Neural crest cell (in vitro differentiated cells): ENCODE data around the gene PXMP4. TPM values are rescaled to one million over a fixed set of nuclear protein-coding genes. Genes with fewer than 3 reads are reported as not detected.

ENCODE experiments used
- DNase-seq: peaks from one replicate; pipeline ENCODE4 v3.0.0; 2021; ENCODE audit warnings: low read depth, mixed read lengths, low spot score
- H3K27ac Mint-ChIP-seq: one replicate; pipeline ENCODE4 v1.8.0; 2021; ENCODE audit warnings: mild to moderate bottlenecking, mixed read lengths; ENCODE audit not compliant: unreplicated experiment
- H3K27me3 Mint-ChIP-seq: 2 replicates; pipeline ENCODE4 v1.8.0; 2021; ENCODE audit warnings: low read depth, mild to moderate bottlenecking, mixed read lengths
- H3K36me3 Mint-ChIP-seq: 2 replicates; pipeline ENCODE4 v1.8.0; 2021; ENCODE audit warnings: low read depth, mild to moderate bottlenecking, mixed read lengths
- H3K4me1 Mint-ChIP-seq: 2 replicates; pipeline ENCODE4 v1.8.0; 2021; ENCODE audit warnings: mixed read lengths
- H3K4me3 Mint-ChIP-seq: one replicate; pipeline ENCODE4 v1.8.0; 2021; ENCODE audit warnings: mild to moderate bottlenecking, mixed read lengths
- H3K9me3 Mint-ChIP-seq: 2 replicates; pipeline ENCODE4 v1.8.0; 2021; ENCODE audit warnings: mixed read lengths
- total RNA-seq: library from RNA; stranded (reverse); gene quantifications from 2 replicates; pipeline ENCODE4 v1.2.1, GENCODE V29; 2021
- TF ChIP-seq, protein P1 (sequence below): fragments of 200-600 bp; sonication (generic); conservative IDR thresholded peaks from 2 replicates; pipeline ENCODE4 v1.5.0; 2021; ENCODE audit warnings: antibody characterized with exemption, mild to moderate bottlenecking

Gene PXMP4
- total RNA-seq, 1 donor from 2014 or later = 5.2 TPM

DNA sequence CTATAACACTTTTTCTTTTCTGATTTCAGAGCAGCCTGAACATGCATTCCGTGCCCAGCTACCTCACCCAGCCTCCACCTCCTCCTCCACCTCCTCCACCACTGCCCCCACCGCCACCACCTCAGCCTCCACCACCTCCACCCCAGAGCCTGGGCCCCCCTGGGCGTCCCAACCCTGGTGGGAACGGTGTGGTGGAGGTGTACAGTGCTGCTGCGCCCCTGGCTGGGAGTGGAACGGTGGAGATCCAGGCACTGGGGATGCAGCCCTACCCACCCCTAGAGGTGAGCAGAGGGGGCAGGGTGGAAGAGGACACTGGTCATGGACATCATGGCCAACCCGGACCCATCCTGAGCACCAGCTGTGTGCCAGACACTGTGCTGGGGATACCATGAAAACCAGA lies 33.0 kb upstream of the PXMP4 start:
- H3K4me1 Mint-ChIP-seq = peaks cover 7% of the 10 kb centered on the region
- peaks cover 12% of the 10 kb centered on the region for H3K36me3 Mint-ChIP-seq
- no peaks in the 10 kb centered on the region for H3K27me3 Mint-ChIP-seq
- no peak overlapping the region for H3K4me3 Mint-ChIP-seq
- H3K27ac Mint-ChIP-seq = no peak overlapping the region
- no peak for DNase-seq
- H3K9me3 Mint-ChIP-seq = peaks cover 4% of the 10 kb centered on the region
- TF ChIP-seq, protein P1, sequence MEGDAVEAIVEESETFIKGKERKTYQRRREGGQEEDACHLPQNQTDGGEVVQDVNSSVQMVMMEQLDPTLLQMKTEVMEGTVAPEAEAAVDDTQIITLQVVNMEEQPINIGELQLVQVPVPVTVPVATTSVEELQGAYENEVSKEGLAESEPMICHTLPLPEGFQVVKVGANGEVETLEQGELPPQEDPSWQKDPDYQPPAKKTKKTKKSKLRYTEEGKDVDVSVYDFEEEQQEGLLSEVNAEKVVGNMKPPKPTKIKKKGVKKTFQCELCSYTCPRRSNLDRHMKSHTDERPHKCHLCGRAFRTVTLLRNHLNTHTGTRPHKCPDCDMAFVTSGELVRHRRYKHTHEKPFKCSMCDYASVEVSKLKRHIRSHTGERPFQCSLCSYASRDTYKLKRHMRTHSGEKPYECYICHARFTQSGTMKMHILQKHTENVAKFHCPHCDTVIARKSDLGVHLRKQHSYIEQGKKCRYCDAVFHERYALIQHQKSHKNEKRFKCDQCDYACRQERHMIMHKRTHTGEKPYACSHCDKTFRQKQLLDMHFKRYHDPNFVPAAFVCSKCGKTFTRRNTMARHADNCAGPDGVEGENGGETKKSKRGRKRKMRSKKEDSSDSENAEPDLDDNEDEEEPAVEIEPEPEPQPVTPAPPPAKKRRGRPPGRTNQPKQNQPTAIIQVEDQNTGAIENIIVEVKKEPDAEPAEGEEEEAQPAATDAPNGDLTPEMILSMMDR = no peak

DNA sequence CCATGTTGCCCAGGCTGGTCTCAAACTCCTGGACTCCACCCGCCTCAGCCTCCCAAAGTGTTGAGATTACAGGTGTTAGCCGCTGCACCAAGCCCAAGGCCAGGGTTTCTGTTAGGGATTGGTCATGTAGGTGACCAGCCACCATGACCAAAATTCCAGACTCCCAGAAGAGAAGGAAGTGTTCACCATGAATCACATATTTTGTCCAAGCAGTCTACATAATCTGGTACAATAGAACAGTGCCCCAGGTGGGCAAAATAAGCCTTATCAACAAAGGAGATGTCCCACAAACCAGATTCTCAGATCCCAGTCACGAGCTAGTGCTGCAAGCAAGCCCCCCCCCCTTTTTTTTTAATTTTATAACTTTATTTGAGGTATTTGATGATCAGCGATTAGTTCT lies 31.7 kb upstream of the PXMP4 start:
- Mint-ChIP-seq H3K9me3 (no peaks in the 10 kb centered on the region), H3K36me3 (peaks cover 6% of the 10 kb centered on the region), H3K4me3 (no peak overlapping the region), H3K4me1 (peaks cover 7% of the 10 kb centered on the region), H3K27ac (peak overlapping the region; percentile 35), H3K27me3 (no peaks in the 10 kb centered on the region)
- TF ChIP-seq, protein P1 = no peak
- DNase-seq = no peak

DNA sequence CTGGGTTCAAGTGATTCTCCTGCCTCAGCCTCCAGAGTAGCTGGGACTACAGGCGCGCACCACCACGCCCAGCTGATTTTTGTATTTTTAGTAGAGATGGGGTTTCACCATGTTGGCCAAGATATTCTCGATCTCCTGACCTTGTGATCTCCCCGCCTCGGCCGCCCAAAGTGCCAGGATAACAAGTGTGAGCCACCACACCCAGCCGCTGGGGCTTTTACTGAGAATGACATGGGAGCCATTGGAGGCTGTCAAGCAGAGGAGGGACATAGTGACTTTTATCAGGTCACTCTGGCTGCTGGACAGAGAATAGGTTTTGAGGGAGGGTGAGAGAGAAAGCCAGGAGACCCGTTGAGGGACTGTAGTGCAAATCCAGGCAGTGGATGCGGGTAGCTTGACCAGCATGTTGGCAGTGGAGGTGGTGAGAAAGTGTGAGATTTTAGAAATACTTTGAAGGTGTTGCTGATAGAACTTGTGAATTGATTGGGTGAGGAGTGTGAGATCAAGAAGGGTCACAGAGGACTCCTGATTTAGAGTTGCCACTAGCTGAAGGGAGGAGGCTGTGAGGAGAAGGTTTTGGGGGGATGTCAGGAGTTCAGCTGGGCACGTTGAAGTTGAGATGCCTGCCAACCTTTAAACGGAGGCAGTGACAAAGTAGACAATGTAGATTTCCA lies 26.4 kb upstream of the PXMP4 start:
- peaks cover 2% of the 10 kb centered on the region for H3K9me3 Mint-ChIP-seq

DNA sequence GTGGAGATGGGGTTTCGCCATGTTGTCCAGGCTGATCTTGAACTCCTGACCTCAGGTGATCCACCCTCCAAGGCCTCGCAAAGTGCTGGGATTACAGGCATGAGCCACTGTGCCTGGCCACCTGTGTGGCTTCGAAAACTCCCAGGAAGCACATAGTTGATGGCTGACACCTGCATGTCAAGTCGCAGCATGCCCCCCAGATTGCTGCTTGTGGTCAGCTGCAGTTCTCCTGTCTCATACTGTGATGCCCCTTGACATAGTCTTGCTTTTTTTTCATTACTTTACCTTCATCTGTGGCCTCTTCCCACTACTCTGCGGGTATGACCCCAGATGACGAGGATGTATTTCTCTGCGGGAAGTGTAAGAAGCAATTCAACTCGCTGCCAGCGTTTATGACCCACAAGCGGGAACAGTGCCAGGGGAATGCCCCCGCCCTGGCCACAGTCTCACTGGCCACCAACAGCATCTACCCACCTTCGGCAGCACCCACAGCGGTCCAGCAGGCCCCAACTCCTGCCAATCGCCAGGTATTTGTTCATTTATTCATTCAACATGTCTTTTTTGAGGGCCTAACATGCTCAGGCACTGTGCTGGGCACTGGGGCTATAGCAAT lies 24.8 kb upstream of the PXMP4 start:
- H3K9me3 Mint-ChIP-seq = peaks cover 2% of the 10 kb centered on the region
- H3K4me3 Mint-ChIP-seq = no peak overlapping the region
- H3K36me3 Mint-ChIP-seq = peaks cover 5% of the 10 kb centered on the region
- no peaks in the 10 kb centered on the region for H3K27me3 Mint-ChIP-seq
- no peak for DNase-seq
- peaks cover 4% of the 10 kb centered on the region for H3K4me1 Mint-ChIP-seq
- TF ChIP-seq, protein P1 = no peak
- H3K27ac Mint-ChIP-seq = no peak overlapping the region

More for the DNA sequence above, 26.4 kb upstream of the PXMP4 start:
- H3K4me3 Mint-ChIP-seq = no peak overlapping the region
- H3K27me3 Mint-ChIP-seq = no peaks in the 10 kb centered on the region
- TF ChIP-seq, protein P1 = no peak
- H3K27ac Mint-ChIP-seq = peak overlapping the region; percentile 13
- no peaks in the 10 kb centered on the region for H3K4me1 Mint-ChIP-seq
- peaks cover 5% of the 10 kb centered on the region for H3K36me3 Mint-ChIP-seq
- DNase-seq = no peak

DNA sequence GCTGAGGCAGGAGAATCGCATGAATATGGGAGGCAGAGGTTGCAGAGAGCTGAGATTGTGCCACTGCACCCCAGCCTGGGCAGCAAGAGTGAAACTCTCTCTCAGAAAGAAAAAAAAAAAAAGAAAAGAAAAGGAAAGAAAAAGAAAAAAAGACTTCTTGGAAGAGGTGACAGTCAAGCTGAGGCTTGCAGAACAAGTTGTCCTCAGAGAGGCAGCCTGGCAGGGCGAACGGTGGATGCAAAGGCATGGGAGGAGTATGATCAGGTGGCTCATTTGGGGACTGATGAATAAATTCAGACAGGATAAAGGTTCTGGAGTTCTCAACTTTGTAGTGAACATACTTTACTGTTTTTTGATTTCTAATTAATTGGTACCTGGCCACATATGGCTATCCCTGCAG lies 24.1 kb upstream of the PXMP4 start:
- Mint-ChIP-seq H3K36me3 (peaks cover 9% of the 10 kb centered on the region), H3K4me1 (peaks cover 4% of the 10 kb centered on the region), H3K9me3 (peaks cover 2% of the 10 kb centered on the region), H3K27me3 (no peaks in the 10 kb centered on the region), H3K4me3 (no peak overlapping the region), H3K27ac (no peak overlapping the region)
- TF ChIP-seq, protein P1 = no peak
- no peak for DNase-seq
